Loucy (cell line): ENCODE data around the gene ROMO1.
A peak's percentile ranks its signal among the peaks of the same experiment; 100 is the strongest.

Experiments
- H2AFZ ChIP-seq: fragments of 200-600 bp; sonication (generic); 2 replicates; pipeline ENCODE4 v1.6.0; 2016; ENCODE audit warnings: antibody characterized with exemption, mild to moderate bottlenecking, low read length, moderate library complexity
- H3F3A ChIP-seq: fragments of 200-600 bp; 2 replicates; pipeline ENCODE4 v1.6.0; 2016; ENCODE audit warnings: antibody characterized with exemption, low read depth, mild to moderate bottlenecking
- H3K27me3 ChIP-seq: fragments of 200-600 bp; sonication (generic); 2 replicates; pipeline ENCODE4 v1.6.1; 2014; ENCODE audit warnings: low read length, mild to moderate bottlenecking; ENCODE audit not compliant: insufficient read depth, poor library complexity, severe bottlenecking
- H3K36me3 ChIP-seq: fragments of 200-600 bp; sonication (generic); 2 replicates; pipeline ENCODE4 v1.6.1; 2016; ENCODE audit warnings: low read length; ENCODE audit not compliant: insufficient read depth
- H3K4me1 ChIP-seq: fragments of 200-600 bp; sonication (generic); 2 replicates; pipeline ENCODE4 v1.5.1; 2014; ENCODE audit warnings: low read length, mild to moderate bottlenecking; ENCODE audit not compliant: insufficient read depth, poor library complexity, severe bottlenecking
- H3K4me2 ChIP-seq: fragments of 200-600 bp; sonication (generic); 2 replicates; pipeline ENCODE4 v1.6.0; 2014; ENCODE audit warnings: antibody characterized with exemption, low read length, low read depth, mild to moderate bottlenecking; ENCODE audit not compliant: poor library complexity, severe bottlenecking
- H3K4me3 ChIP-seq: fragments of 200-600 bp; sonication (generic); 2 replicates; pipeline ENCODE4 v1.5.1; 2014; ENCODE audit warnings: low read length, mild to moderate bottlenecking, mixed read lengths; ENCODE audit not compliant: poor library complexity, severe bottlenecking
- H3K79me2 ChIP-seq: fragments of 200-600 bp; sonication (generic); 2 replicates; pipeline ENCODE4 v1.6.1; 2014; ENCODE audit warnings: low read length; ENCODE audit not compliant: insufficient read depth
- H3K9ac ChIP-seq: fragments of 200-600 bp; sonication (generic); 2 replicates; pipeline ENCODE4 v1.6.0; 2014; ENCODE audit warnings: mild to moderate bottlenecking, low read depth, low read length, moderate library complexity; ENCODE audit not compliant: poor library complexity, severe bottlenecking
- H3K9me2 ChIP-seq: fragments of 200-600 bp; sonication (generic); replicated peaks from 2 replicates; pipeline ENCODE4 v1.6.1; 2016; ENCODE audit warnings: low read depth, low read length, mixed read lengths
- H3K9me3 ChIP-seq: fragments of 200-600 bp; sonication (generic); 2 replicates; pipeline ENCODE4 v1.6.1; 2014; ENCODE audit warnings: mild to moderate bottlenecking, antibody characterized with exemption, low read length, low read depth; ENCODE audit not compliant: insufficient read depth
- H4K20me1 ChIP-seq: fragments of 200-600 bp; sonication (generic); 2 replicates; pipeline ENCODE4 v1.6.0; 2014; ENCODE audit warnings: antibody characterized with exemption, low read length, mild to moderate bottlenecking; ENCODE audit not compliant: insufficient read depth, poor library complexity, severe bottlenecking
- EZH2phosphoT487 ChIP-seq: fragments of 200-600 bp; IDR thresholded peaks from 2 replicates; pipeline ENCODE4 v1.6.1; 2018; ENCODE audit warnings: antibody characterized with exemption, mild to moderate bottlenecking, moderate library complexity, borderline replicate concordance
- TF ChIP-seq, protein P1 (sequence below): fragments of 200-600 bp; sonication (generic); conservative IDR thresholded peaks from 2 replicates; pipeline ENCODE4 v1.5.1; 2014; ENCODE audit warnings: mild to moderate bottlenecking, antibody characterized with exemption, low read length

Gene ROMO1

DNA sequence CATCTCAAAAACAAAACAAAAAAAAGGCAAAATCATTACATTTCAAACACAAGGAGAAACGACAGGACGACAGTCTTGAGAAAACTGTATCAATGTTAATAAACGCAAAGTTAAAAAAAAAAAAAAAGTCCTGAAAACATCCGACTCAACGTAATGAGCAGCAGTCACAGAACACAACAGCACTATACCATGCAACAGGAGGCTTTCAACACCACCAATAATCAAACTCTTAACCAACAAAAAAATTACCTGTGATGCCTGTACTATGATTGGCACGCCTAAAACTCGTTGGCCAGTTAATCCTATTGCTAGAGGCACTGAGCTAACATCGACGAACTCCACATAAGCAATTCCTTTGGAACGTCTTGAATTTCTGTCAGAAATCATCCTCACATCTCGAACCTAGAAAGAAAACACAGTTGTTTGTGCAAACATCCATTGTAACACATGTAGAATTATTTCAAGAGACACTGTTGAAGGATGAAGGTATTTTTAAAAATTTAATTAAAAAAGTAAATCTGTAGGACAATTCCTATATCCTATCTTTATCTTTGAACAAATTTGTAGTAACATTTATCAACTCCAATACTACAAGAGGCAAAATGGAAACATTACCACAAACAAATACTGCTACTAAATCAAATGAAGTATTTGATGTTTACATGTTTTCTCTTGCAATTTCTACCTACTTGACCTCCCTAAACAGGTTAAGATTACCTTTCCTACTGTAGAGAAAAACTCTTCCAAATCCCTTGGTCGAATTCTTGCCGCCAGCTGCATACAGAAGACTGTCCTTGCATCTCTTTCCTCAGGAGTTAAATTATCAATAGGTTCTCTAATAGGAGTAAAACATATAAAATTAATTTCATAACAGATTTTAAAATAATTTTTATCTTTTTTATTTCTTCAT, 25.4 kb downstream of the ROMO1 start:
- Histone ChIP-seq H3K9me2 (no peaks in the 10 kb centered on the region), H3K4me1 (no peaks in the 10 kb centered on the region), H2AFZ (no peak overlapping the region), H3K4me3 (no peak overlapping the region), H3K27me3 (no peaks in the 10 kb centered on the region), H3K4me2 (no peak overlapping the region), H4K20me1 (peaks cover 90% of the 10 kb centered on the region), H3F3A (peaks cover 4% of the 10 kb centered on the region; the same call in 1 of the 2 replicates), H3K36me3 (peaks cover 96% of the 10 kb centered on the region), H3K9ac (no peak overlapping the region), H3K79me2 (peaks cover 93% of the 10 kb centered on the region), H3K9me3 (no peaks in the 10 kb centered on the region)
- TF ChIP-seq EZH2phosphoT487: no peak
- TF ChIP-seq, protein P1, sequence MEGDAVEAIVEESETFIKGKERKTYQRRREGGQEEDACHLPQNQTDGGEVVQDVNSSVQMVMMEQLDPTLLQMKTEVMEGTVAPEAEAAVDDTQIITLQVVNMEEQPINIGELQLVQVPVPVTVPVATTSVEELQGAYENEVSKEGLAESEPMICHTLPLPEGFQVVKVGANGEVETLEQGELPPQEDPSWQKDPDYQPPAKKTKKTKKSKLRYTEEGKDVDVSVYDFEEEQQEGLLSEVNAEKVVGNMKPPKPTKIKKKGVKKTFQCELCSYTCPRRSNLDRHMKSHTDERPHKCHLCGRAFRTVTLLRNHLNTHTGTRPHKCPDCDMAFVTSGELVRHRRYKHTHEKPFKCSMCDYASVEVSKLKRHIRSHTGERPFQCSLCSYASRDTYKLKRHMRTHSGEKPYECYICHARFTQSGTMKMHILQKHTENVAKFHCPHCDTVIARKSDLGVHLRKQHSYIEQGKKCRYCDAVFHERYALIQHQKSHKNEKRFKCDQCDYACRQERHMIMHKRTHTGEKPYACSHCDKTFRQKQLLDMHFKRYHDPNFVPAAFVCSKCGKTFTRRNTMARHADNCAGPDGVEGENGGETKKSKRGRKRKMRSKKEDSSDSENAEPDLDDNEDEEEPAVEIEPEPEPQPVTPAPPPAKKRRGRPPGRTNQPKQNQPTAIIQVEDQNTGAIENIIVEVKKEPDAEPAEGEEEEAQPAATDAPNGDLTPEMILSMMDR: no peak

GRCh38 chr20:35726842-35727711, 27.9 kb downstream of the ROMO1 start:
- peaks cover 4% of the 10 kb centered on the region; the same call in 1 of the 2 replicates for H3F3A ChIP-seq
- H4K20me1 ChIP-seq: peaks cover 90% of the 10 kb centered on the region

GRCh38 chr20:35729283-35729807, 30.1 kb downstream of the ROMO1 start:
- H3K4me2 ChIP-seq: peak overlapping the region; percentile 76
- no peak overlapping the region for H3K4me3 ChIP-seq
- no peak for TF ChIP-seq EZH2phosphoT487
- TF ChIP-seq, protein P1: no peak
- peaks cover 98% of the 10 kb centered on the region for H3K36me3 ChIP-seq
- H3K9me3 ChIP-seq: no peaks in the 10 kb centered on the region
- peaks cover 95% of the 10 kb centered on the region for H3K79me2 ChIP-seq
- H3K27me3 ChIP-seq: no peaks in the 10 kb centered on the region
- H3K9me2 ChIP-seq: no peaks in the 10 kb centered on the region
- H3F3A ChIP-seq: peaks cover 3% of the 10 kb centered on the region; the same call in 1 of the 2 replicates
- no peak overlapping the region for H2AFZ ChIP-seq
- H3K9ac ChIP-seq: no peak overlapping the region
- H3K4me1 ChIP-seq: peaks cover 34% of the 10 kb centered on the region
- H4K20me1 ChIP-seq: peaks cover 96% of the 10 kb centered on the region

More at GRCh38 chr20:35726842-35727711, 27.9 kb downstream of the ROMO1 start:
- H3K9me3 ChIP-seq: no peaks in the 10 kb centered on the region
- H3K79me2 ChIP-seq: peaks cover 93% of the 10 kb centered on the region
- H3K4me2 ChIP-seq: no peak overlapping the region
- no peak overlapping the region for H2AFZ ChIP-seq
- H3K27me3 ChIP-seq: no peaks in the 10 kb centered on the region
- H3K36me3 ChIP-seq: peaks cover 96% of the 10 kb centered on the region
- TF ChIP-seq, protein P1: no peak
- TF ChIP-seq EZH2phosphoT487: no peak
- H3K4me1 ChIP-seq: peaks cover 18% of the 10 kb centered on the region
- H3K9me2 ChIP-seq: no peaks in the 10 kb centered on the region
- no peak overlapping the region for H3K4me3 ChIP-seq
- no peak overlapping the region for H3K9ac ChIP-seq
